PC-9 (cell line): Measurements from ENCODE around the gene FAM217A.

Source experiments
- EZH2 ChIP-seq: fragments of 200-600 bp; sonication (generic); IDR thresholded peaks from 2 replicates; pipeline ENCODE4 v1.8.0; 2017; ENCODE audit warnings: antibody characterized with exemption, low read depth
- TF ChIP-seq, protein P1 (sequence below): fragments of 200-600 bp; sonication (generic); conservative IDR thresholded peaks from 2 replicates; pipeline ENCODE4 v1.6.1; 2017; ENCODE audit warnings: mixed run types, antibody characterized with exemption, mild to moderate bottlenecking, moderate library complexity

DNA sequence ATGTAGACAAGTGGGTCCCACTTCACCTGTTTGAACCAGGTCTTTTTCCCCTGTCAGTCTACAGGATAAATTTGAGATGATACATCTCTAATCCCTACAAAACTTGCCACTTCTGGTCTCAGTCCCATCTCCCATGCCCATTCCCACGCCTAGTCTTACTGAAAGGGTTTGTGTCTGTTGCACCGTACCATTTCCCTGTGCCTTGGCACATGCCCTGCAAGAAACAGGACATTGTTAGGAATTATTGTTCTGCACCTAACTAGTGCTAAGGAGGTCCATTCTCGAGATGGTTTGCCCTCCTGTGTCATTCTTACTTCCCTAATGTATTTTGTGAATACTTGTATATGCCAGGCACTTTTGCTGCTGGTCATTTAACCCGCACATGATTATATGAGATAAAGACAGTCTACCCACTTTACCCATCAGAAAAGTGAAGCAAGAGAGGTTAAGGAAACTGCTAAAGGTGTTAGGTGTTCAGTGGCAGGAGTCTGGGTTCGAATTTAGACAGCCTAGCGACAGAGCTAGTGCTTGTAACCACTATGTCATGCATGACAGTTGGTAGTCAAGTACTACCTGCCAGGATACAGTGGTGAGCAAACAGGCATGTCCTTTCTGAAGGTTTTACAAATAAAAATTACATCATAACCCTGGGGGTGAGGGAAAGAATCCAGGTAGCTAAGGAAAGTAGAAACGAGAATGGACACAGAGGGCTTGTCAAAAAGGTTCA lies 12.7 kb downstream of the FAM217A start:
- TF ChIP-seq, protein P1, sequence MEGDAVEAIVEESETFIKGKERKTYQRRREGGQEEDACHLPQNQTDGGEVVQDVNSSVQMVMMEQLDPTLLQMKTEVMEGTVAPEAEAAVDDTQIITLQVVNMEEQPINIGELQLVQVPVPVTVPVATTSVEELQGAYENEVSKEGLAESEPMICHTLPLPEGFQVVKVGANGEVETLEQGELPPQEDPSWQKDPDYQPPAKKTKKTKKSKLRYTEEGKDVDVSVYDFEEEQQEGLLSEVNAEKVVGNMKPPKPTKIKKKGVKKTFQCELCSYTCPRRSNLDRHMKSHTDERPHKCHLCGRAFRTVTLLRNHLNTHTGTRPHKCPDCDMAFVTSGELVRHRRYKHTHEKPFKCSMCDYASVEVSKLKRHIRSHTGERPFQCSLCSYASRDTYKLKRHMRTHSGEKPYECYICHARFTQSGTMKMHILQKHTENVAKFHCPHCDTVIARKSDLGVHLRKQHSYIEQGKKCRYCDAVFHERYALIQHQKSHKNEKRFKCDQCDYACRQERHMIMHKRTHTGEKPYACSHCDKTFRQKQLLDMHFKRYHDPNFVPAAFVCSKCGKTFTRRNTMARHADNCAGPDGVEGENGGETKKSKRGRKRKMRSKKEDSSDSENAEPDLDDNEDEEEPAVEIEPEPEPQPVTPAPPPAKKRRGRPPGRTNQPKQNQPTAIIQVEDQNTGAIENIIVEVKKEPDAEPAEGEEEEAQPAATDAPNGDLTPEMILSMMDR = no peak
- no peak for TF ChIP-seq EZH2
